NCI-H2196 (cell line): Measurements from ENCODE around the gene PITPNC1.
"Not testable (repeated sequence)": the region's sequence is repeated elsewhere in the genome, so short reads cannot be mapped to it uniquely, and the experiment has no call there.

Experiments
- DNase-seq: peaks from one replicate; lab custom pipeline; 2025; ENCODE audit not compliant: unreplicated experiment; lab: John Stamatoyannopoulos, UW

Gene PITPNC1

DNA sequence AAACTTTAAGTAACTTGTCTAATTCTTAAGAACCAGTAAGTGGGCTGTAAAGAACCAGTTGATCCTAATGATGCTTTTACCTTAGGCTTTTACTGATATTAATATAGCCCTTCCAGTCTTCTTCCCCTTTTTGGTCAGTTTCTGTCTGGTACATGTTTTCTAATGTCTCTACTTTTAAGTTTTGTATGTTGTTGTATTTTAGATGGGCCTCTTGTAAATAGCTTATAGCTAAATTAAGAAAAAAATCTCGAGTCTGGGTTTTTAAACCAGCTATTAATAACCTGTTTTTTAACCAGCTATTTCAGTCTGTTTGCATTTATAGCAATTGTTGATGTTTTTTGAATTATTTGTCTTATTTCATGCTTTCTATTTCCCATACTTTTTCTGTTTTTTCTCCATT is 79.0 kb downstream of the PITPNC1 start:
- DNase-seq, result no peak

GRCh38 chr17:67456889-67457288 is 79.8 kb downstream of the PITPNC1 start:
- DNase-seq, result no peak

DNA sequence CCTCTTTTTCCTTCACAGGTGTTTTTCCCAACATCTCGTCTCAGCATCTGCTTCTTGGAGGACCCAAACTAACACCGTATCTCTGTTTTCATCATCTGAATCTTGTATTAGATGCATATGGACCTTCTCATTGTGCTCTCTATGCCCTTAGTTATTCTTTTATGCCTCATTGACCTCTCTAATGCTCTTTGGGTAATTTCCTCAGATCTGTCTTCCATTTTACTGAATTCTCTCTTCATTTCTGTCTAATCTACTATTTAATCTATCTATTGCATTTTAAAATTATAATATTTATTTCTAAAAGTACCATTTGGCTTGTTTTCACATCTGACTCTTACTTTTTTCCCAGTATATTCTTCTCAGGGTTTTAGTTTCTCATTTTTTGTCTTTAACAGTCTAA is 81.1 kb downstream of the PITPNC1 start:
- DNase-seq, result no peak

DNA sequence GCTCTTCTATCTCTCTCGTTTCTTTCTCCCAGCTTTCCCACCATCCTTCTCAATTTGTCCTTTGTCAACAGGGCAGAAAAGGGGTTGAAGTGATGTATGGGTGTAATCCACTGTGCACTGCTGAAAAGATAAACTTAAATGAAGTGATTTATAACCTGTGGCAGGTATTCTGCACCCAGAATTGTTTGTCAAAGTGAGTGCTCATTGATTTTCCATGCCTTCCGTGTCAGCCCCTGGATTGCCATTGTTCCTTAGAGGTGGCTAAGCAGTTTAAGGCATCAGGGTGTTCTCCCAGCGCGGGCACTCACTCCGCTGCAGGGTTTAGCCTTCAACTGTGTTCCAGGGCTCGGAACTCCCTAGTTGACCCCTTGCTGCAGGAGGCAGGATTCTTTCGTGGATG is 82.9 kb downstream of the PITPNC1 start:
- DNase-seq, result no peak

DNA sequence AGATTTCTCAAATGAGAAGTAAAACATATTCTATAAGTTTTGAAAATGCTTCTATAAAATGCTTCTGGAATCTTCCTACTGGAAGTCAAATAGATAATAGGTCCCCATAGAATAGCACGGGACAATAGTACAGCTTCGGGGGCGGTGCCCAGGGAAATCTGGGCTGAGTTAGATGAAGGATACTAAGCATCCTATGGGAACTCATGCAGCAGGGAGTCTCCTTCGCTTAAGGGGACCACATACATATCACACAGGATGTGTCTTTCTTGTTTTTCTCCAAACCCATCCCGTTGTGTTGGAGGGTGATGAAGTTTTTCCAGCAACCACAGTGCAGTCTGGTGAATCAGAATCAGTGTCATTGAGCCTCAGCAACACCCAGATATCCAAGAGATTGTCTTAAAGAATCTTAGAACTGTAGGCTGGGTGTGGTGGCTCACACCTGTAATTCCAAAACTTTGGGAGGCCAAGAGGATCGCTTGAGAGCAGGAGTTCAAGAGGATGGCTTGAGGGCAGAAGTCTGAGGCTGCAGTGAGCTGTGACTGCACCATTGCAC is 84.2 kb downstream of the PITPNC1 start:
- DNase-seq, result no peak

- DNase-seq, result no peak
These were observed 84.8 kb downstream of the PITPNC1 start for GRCh38 chr17:67461876-67462275.

DNA sequence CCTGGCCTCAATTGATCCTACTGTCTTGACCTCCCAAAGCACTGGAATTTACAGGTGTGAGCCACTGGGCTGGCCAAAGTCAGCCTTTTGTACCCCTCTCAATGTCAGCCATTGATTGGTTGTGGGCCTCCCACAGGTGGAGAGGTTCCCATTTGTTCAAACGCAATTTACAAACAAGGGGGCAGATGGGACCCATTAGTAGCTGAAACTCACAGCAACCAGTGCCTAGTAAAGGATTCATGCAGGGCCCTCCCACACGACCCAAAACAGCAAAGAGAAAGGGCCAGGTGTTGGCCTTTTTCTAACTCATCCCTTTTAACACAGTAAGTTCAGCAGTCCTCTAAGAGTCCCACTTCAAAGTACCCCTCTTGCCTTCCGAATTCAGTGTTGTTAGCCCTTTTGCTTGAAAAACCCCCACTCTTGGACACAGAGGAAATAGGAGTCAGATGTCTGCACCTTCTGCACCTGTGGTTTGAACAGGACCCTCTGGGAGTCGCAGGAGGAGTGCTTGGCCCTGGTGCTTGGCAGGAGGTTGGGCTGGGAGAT is 89.2 kb downstream of the PITPNC1 start:
- no peak for DNase-seq

DNA sequence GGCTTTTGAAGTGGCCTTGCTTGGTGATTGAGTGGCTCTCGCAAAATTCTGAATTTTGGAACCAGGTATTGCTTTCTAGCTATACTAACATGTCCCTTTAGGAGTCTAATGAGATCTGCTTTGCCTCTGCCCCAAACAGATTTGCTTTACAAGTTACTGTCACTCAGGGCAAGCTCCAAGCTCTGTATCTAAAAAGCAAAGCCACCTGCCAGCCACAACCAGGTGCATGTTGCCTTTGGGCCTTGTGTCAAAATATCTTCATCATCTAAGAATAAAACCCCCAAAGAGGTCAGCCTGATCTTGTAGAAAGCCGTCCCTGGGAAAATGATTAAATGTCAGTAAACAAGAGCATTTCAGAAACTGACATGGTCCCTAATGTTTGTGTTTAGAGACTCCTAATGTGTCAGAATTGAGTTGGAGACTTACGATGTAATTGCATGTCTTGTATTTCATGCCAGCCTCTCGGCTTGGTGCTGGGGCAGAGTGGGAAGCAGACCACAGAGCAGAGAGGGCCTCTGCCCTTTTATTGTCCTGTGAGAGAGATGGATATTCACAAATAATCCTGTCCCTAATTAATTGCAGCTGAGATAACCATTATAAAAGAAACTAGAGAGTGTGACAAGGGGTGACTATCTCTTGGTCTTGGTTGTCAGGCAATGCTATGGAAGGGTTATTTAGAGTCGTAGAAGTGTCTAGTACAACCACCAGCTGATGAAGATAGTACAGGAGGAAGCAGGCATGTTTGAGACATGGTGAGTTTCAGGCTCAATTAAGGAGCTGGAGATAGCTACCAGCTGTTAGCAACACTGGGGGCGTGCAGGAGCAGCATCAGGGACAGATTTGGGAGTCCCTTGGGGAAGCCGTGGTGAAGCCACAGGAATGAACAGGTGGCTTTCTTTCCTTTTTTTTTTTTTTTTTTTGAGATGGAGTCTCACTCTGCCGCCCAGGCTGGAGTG is 90.7 kb downstream of the PITPNC1 start:
- DNase-seq, result no peak

DNA sequence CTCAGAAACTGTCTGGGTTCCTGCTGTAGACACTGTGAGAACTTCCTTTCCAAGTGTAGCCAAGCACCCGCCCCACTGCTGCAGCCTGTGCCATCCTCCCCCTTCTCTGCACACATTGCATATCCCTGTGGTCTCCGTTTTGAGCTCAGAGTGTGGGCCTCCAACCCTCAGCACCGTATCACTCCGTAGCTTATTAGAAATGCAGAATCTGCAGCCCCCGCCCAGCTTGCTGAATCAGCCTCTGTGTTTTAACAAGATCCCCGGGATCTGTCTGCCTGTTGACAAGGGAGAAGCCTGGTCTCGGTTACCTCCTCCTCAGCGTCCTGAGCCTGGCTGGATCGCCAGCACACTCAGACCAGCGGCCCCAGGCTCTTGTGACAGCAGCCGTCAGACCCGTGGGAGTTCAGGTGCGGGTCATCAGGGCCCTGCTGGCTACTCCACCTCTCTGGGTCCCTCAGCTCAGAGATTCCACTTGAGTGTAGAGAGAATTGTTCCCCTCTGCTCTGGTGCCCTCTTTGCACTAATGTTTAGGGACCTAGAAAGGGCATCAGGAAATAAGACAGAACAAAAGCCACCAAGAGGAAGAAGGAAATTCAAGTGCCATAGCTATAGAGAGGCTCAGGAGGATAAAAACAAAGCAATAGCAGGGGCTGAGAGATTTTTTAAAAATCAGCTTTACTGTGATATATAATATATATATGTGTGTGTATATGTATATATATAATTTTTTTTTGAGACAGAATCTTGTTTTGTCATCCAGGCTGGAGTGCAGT is 92.3 kb downstream of the PITPNC1 start:
- DNase-seq, result no peak

GRCh38 chr17:67470163-67470562 is 93.1 kb downstream of the PITPNC1 start:
- no peak for DNase-seq

GRCh38 chr17:67471118-67471517 is 94.0 kb downstream of the PITPNC1 start:
- DNase-seq, result no peak

DNA sequence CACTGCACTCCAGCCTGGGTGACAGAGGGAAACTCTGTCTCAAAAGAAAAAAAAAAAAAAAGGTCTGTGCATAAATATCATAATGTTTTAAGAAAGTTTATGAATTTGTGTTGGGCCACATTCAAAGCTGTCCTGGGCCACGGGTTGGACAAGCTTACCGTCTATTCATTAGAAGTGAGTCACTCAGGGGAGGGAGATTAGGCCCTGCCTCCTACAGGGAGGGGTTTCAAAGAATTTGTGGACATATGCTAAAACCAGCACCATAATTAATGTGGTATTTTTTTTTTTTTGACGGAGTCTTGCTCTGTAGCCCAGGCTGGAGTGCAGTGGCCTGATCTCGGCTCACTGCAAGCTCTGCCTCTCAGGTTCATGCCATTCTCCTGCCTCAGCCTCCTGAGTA is 95.5 kb downstream of the PITPNC1 start:
- DNase-seq, result not testable (repeated sequence)

GRCh38 chr17:67474081-67474661 is 97.1 kb downstream of the PITPNC1 start:
- DNase-seq, result no peak

- DNase-seq, result peak; percentile 88
These were observed 98.3 kb downstream of the PITPNC1 start for GRCh38 chr17:67475161-67475937.

DNA sequence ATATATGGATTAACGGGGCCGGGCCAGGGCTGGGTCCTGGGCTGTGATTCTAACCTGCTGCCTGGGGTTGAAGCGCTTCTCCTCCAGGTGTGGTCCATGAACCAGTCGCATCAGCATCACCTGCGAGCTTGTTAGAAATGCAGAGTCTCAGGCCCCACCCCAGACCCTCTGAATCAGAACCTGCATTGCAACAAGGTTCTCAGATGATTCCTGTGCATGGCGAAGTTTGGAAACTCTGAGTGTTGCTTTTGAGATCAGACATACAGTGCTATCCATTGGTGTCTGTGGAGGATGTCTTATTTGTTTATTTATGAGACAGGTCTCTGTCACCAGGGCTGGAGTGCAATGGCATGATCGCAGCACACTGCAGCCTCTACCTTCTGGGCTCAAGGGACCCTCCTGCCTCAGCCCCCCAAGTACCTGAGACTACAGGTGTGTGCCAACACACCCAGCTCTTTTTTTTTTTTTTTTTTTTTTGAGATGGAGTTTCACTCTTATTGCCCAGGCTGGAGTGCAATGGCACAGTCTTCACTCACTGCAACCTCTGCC is 99.8 kb downstream of the PITPNC1 start:
- no peak for DNase-seq

- DNase-seq, result no peak
These were observed 100.6 kb downstream of the PITPNC1 start for GRCh38 chr17:67477687-67478086.

- no peak for DNase-seq
These were observed 101.4 kb downstream of the PITPNC1 start for GRCh38 chr17:67478401-67479041.

DNA sequence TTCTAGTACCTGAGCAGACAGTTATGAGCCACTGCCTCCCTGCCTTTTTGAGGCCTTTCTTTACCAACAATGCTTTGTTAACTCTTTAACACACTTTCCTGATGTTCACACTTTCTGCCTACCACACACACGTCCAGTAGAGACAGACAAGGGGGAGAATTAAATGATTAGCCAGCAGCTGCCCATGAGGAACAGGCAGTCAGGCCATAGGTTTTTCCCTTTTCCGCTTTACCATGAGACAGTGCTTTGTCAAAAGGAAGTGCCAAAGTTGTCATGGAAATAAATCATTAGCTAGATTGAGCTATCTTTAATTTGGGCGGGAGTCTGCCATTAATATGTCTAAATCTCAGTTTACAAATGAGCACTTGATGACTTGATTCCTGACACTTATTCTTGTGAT is 102.1 kb downstream of the PITPNC1 start:
- no peak for DNase-seq

DNA sequence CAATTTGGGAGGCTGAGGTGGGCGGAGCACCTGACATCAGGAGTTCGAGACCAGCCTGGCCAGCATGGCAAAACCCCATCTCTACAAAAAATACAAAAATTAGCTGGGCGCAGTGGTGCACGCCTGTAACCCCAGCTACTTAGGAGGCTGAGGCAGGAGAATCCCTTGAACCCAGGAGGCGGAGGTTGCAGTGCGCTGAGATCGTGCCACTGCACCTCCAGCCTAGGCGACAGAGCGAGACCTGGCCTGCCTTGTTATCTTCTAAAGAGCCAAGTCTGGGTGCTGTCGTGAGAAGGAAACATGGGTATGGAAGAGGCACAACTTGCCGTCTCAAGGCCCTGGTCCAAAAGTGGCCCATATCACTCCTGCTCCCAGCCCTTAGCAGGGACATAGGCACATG is 103.9 kb downstream of the PITPNC1 start:
- not testable (repeated sequence) for DNase-seq

DNA sequence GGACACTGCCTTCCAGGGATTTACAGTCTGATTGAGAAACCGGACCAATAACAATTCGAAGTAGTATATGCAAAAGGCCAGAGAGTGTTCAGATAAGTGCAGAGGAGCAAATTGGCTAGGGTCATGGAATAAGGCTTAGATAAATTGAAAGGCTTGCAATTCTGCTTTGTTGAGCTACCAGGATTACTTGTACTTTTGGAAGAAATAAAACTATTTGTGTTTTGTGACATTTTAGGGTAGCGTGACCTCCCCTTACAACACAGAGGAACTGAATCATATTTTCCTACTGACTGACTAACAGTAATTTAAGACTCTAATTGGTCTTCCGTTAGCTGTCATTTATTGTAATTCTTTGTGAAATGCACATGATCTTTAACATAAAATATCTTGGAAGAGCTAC is 104.7 kb downstream of the PITPNC1 start:
- no peak for DNase-seq
